ENCODE results near the gene SIM1.
A peak's percentile ranks its signal among the peaks of the same experiment; 100 is the strongest.

SIM1 gene

DNA sequence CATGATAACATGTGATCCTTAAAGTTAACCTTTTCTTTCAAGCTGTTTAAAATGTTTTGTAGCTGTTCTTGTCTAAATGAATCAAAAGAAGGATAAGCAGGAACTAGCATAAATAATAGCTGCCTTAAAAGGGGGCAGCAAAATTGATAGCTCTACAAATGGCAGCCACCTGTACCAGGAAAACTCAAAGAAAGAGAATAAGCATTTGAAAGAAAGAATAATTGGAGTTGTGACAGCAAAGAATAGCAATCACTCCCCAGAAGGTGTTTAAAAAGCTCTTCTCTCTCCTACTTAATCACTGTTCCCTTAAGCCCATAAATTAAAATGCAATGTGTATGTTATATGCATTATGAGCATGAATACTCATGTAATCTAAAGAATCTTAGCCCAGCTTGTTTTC lies 114.6 kb downstream of the SIM1 start:
- H3K27ac ChIP-seq (ENCODE audit: poor library complexity, severe bottlenecking): no peak overlapping the region
- TF ChIP-seq, protein P1, sequence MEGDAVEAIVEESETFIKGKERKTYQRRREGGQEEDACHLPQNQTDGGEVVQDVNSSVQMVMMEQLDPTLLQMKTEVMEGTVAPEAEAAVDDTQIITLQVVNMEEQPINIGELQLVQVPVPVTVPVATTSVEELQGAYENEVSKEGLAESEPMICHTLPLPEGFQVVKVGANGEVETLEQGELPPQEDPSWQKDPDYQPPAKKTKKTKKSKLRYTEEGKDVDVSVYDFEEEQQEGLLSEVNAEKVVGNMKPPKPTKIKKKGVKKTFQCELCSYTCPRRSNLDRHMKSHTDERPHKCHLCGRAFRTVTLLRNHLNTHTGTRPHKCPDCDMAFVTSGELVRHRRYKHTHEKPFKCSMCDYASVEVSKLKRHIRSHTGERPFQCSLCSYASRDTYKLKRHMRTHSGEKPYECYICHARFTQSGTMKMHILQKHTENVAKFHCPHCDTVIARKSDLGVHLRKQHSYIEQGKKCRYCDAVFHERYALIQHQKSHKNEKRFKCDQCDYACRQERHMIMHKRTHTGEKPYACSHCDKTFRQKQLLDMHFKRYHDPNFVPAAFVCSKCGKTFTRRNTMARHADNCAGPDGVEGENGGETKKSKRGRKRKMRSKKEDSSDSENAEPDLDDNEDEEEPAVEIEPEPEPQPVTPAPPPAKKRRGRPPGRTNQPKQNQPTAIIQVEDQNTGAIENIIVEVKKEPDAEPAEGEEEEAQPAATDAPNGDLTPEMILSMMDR (IDR thresholded peaks at IDR 0.05; ENCODE audit: poor library complexity, severe bottlenecking): no peak
- H3K4me3 ChIP-seq (ENCODE audit: severe bottlenecking): no peak overlapping the region
- H3K9me3 ChIP-seq (ENCODE audit: severe bottlenecking): no peaks in the 10 kb centered on the region
- no peak for ATAC-seq (ENCODE audit: low read depth)
- H3K4me1 ChIP-seq (ENCODE audit: insufficient read depth, poor library complexity, severe bottlenecking): peaks cover 24% of the 10 kb centered on the region
- DNase-seq (ENCODE audit: low spot score): no peak
- H3K36me3 ChIP-seq (ENCODE audit: low read depth): no peaks in the 10 kb centered on the region
- H3K27me3 ChIP-seq (ENCODE audit: insufficient read depth, poor library complexity, severe bottlenecking): no peaks in the 10 kb centered on the region

DNA sequence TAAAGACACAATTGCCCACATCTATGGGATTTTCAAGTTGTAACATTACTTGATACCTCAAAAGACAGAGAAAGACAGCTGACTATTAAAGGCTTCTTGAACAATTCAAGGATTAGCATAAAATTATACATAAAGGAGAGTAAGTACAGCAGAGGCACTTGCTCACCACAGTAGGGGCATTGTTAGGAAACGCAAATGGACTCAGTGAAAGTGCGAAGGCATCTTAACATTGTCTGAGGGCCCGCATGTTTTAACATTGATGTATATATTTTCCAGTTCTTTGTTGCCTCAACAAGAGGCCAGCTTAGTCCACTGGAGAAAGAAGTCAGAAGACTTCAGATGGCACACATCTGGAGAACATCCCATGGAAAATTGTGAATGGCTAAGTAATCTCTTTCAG lies 115.4 kb downstream of the SIM1 start:
- TF ChIP-seq, protein P1 (IDR thresholded peaks at IDR 0.05; ENCODE audit: poor library complexity, severe bottlenecking): no peak
- no peak overlapping the region for H3K4me3 ChIP-seq (ENCODE audit: severe bottlenecking)
- no peaks in the 10 kb centered on the region for H3K9me3 ChIP-seq (ENCODE audit: severe bottlenecking)
- ATAC-seq (ENCODE audit: low read depth): no peak
- no peak for DNase-seq (ENCODE audit: low spot score)
- no peaks in the 10 kb centered on the region for H3K36me3 ChIP-seq (ENCODE audit: low read depth)
- H3K27me3 ChIP-seq (ENCODE audit: insufficient read depth, poor library complexity, severe bottlenecking): no peaks in the 10 kb centered on the region
- H3K4me1 ChIP-seq (ENCODE audit: insufficient read depth, poor library complexity, severe bottlenecking): peaks cover 31% of the 10 kb centered on the region
- no peak overlapping the region for H3K27ac ChIP-seq (ENCODE audit: poor library complexity, severe bottlenecking)

DNA sequence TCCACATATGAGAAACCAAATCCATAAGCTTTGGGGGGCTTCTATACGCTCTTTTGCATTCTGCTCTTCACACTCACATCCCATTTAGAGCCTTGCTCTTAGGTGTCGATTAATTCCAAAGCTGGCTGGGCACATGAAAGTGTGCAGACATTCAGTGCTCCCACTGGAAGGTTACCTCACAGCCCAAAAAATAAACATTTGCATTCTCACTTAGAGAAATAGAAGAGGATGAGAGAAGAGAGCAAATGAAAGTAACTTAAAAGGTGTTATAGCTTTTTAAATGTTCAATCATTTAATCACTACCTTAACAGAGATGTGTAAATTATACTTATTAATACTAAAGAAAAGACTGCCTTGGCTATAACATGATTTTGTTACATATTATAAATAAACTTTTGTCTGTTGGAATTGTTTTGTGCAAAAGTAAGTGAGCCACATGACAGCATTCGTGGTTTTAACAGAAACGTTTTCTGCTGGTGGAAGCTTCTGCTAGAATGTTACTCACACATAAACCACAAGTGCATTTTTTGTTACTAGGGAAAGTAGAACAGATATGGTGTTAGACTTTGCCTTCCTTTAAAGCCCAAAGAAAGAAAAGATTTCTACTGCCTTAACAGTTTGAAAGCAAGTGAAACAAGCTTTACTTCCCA lies 116.7 kb downstream of the SIM1 start:
- no peak for DNase-seq (ENCODE audit: low spot score)
- TF ChIP-seq, protein P1 (IDR thresholded peaks at IDR 0.05; ENCODE audit: poor library complexity, severe bottlenecking): no peak
- no peak for ATAC-seq (ENCODE audit: low read depth)
- no peaks in the 10 kb centered on the region for H3K36me3 ChIP-seq (ENCODE audit: low read depth)
- no peak overlapping the region for H3K27ac ChIP-seq (ENCODE audit: poor library complexity, severe bottlenecking)
- H3K9me3 ChIP-seq (ENCODE audit: severe bottlenecking): no peaks in the 10 kb centered on the region
- no peaks in the 10 kb centered on the region for H3K27me3 ChIP-seq (ENCODE audit: insufficient read depth, poor library complexity, severe bottlenecking)
- H3K4me1 ChIP-seq (ENCODE audit: insufficient read depth, poor library complexity, severe bottlenecking): peaks cover 31% of the 10 kb centered on the region
- H3K4me3 ChIP-seq (ENCODE audit: severe bottlenecking): no peak overlapping the region

DNA sequence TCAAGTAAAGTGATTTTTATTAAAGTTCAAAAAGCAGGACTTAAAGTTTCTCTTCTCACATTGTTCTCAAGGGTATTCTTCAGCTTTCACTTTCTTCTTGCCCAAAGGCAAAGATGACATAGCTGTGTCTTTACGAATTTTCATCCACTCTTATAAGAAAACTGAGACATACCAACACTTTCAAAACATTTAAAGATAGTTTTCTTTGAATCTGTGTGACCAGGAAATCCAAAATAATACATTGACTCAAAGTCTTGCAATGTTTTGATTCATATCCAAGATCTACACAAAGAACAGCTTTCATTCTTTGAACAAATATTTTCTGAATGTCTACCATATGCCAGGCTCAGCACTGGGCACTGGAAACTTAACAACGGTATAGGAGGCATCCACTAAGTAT lies 117.9 kb downstream of the SIM1 start:
- Histone ChIP-seq H3K4me1 (ENCODE audit: insufficient read depth, poor library complexity, severe bottlenecking) (peaks cover 31% of the 10 kb centered on the region), H3K9me3 (ENCODE audit: severe bottlenecking) (no peaks in the 10 kb centered on the region), H3K27me3 (ENCODE audit: insufficient read depth, poor library complexity, severe bottlenecking) (no peaks in the 10 kb centered on the region), H3K36me3 (ENCODE audit: low read depth) (no peaks in the 10 kb centered on the region), H3K4me3 (ENCODE audit: severe bottlenecking) (no peak overlapping the region), H3K27ac (ENCODE audit: poor library complexity, severe bottlenecking) (peak overlapping the region; percentile 60)
- TF ChIP-seq, protein P1 (IDR thresholded peaks at IDR 0.05; ENCODE audit: poor library complexity, severe bottlenecking): no peak
- DNase-seq (ENCODE audit: low spot score) (no peak), ATAC-seq (ENCODE audit: low read depth) (peak; percentile 69)

DNA sequence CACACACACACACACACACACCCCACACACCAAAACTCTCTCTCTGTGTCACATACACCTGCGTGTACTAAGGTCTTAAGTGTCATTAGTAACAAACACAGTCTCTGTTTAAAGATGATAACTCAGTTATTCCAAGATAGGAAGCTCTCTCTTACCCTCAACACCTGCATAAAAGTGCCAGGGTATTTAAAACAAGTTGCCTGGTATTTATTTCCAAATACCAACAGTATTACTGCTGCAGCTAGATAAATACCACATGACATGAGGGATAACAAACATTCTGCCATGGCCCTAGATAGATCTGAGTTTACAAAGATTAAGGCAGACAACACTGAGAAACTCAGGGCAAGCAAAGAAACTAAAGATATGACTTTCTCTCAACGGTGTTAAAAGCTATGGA lies 118.5 kb downstream of the SIM1 start:
- Histone ChIP-seq H3K27ac (ENCODE audit: poor library complexity, severe bottlenecking) (peak overlapping the region; percentile 60), H3K4me3 (ENCODE audit: severe bottlenecking) (no peak overlapping the region), H3K9me3 (ENCODE audit: severe bottlenecking) (no peaks in the 10 kb centered on the region), H3K36me3 (ENCODE audit: low read depth) (no peaks in the 10 kb centered on the region), H3K4me1 (ENCODE audit: insufficient read depth, poor library complexity, severe bottlenecking) (peaks cover 31% of the 10 kb centered on the region), H3K27me3 (ENCODE audit: insufficient read depth, poor library complexity, severe bottlenecking) (no peaks in the 10 kb centered on the region)
- peak; percentile 27; the same call in 1 of the 3 replicates for ATAC-seq (ENCODE audit: low read depth)
- TF ChIP-seq, protein P1 (IDR thresholded peaks at IDR 0.05; ENCODE audit: poor library complexity, severe bottlenecking): no peak
- no peak for DNase-seq (ENCODE audit: low spot score)

All from RWPE2 (cell line).